ENCODE results near the gene GOLGA6D.
"Not testable (repeated sequence)": the region's sequence is repeated elsewhere in the genome, so short reads cannot be mapped to it uniquely, and the experiment has no call there.

Gene GOLGA6D

DNA sequence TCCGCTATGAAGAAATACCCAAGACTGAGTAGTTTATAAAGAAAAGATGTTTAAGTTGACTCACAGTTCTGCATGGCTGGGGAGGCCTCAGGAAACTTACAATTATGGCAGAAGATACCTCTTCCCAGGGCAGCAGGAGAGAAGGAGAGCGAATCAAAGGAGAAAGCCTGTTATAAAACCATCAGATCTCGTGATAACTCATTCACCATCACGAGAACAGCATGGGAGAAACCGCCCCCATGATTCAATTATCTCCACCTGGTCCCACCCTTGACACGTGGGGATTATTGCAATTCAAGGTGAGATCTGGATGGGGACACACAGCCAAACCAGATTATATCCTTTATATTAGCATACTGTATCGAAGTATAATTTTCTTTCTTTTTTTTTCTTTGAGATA, 49.5 kb downstream of the GOLGA6D start:
- not testable (repeated sequence) for DNase-seq (ENCODE audit: low read depth in 2 of 2, low spot score in 1 of 2)

DNA sequence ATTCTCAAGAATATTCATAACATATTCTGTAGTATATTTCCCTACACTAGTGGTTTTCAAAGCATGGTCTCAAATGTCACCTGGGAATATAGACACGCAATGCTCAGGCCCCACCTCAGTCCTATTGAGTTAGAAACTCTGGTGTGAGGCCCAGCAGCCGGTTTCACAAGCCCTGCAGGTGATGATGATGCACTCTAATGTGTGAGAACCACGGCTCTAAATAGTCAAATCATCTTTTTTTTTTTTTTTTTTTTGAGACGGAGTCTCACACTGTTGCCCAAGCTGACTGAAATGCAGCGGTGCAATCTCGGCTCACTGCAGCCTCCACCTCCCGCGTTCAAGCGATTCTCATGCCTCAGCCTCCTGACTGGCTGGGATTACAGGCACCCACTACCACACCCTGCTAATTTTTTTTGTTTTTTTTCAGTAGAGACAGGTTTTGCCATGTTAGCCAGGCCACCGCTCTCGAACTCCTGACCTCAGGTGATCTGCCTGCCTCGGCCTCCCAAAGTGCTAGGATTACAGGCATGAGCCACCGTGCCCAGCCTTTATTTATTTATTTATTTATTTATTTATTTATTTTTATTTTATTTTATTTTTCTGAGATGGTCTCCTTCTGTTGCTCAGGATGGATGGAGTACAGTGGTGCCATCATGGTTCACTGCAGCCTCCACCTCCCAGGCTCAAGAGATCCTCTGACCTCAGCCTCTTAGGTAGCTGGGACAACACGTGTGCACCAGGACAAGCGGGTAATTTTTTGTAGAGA, 51.2 kb downstream of the GOLGA6D start:
- not testable (repeated sequence) for DNase-seq (ENCODE audit: low read depth in 2 of 2, low spot score in 1 of 2)

GRCh38 chr15:75335313-75335704, 52.7 kb downstream of the GOLGA6D start:
- no peak for DNase-seq (ENCODE audit: low read depth in 2 of 2, low spot score in 1 of 2)

- peak; percentile 37 to 49 for DNase-seq (ENCODE audit: low read depth in 2 of 2, low spot score in 1 of 2)
Measured at GRCh38 chr15:75335705-75336355, 53.2 kb downstream of the GOLGA6D start, which contains the start of gene COMMD4. Gene COMMD4 (plus strand): TSS chr15:75336063. CDS start chr15:75336090, 27 bp downstream.

DNA sequence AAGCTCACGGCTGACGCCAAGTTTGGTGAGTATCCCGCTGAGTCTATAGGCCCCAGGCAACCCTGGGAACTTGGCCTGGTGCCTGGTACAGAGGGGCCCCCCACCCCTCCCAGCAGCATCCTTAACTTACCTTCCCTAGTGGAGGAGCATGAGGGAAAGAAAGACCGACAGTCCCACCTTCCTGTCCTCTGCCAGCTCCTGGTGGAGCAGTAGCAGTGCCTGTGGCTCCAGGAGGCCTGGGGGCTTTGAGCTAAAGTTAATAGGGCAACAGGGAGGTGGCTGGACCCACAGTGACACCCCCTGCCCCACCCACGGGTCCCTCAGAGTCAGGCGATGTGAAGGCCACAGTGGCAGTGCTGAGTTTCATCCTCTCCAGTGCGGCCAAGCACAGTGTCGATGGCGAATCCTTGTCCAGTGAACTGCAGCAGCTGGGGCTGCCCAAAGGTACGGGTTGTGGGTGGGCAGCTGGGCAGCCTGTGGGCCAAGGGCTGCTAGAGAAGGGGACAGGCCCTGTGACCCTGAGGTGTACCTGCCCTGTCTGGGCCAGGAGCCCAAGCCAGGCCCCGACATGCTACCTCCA, 56.1 kb downstream of the GOLGA6D start:
- no peak for DNase-seq (ENCODE audit: low read depth in 2 of 2, low spot score in 1 of 2)

- DNase-seq (ENCODE audit: low read depth in 2 of 2, low spot score in 1 of 2) = no peak
Measured at GRCh38 chr15:75339531-75340240, 57.1 kb downstream of the GOLGA6D start.

DNA sequence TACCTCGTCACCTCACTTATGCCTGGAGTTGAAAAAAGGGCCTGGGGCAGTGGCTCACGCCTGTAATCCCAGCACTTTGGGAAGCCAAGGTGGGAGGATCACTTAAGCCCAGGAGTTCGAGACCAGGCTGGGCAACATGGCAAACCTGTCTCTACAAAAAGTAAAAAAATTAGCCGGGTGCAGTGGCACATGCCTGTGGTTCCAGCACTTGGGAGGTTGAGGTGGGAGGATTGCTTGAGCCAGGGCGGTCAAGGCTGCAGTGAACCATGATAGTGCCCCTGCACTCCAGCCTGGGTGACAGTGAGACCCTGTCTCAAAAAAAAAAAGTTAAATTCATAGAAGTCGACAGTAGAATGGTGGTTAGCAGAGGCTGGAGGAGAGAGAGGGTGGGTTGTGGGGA, 59.6 kb downstream of the GOLGA6D start:
- no peak for DNase-seq (ENCODE audit: low read depth in 2 of 2, low spot score in 1 of 2)

DNA sequence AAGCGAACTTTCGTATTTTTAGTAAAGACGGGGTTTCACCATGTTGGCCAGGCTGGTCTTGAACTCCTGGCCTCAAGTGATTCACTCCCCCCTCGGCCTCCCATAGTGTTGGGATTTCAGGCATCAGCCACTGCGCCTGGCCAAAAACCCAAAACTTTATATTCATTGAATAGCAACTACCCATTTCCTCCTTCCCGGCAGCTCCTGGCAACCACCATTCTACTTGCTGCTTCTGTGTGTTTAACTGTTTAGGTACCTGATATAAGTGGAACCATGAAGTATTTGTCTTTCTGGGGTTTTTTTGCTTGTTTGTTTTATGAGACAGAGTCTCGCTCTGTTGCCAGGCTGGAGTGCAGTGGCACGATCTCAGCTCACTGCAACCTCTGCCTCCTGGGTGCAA, 61.3 kb downstream of the GOLGA6D start:
- DNase-seq (ENCODE audit: low read depth in 2 of 2, low spot score in 1 of 2) = not testable (repeated sequence)
